AG04450 (cell line): ENCODE results near the gene WDR55. TPM values are rescaled to one million over a fixed set of nuclear protein-coding genes. Genes with fewer than 3 reads are reported as not detected.
"Not testable (repeated sequence)": the region's sequence is repeated elsewhere in the genome, so short reads cannot be mapped to it uniquely, and the experiment has no call there.

Experiments
- CTCF ChIA-PET: fragments of 300-600, 350-600 bp; formaldehyde crosslinking; extraction: SDS; loops from one replicate; lab custom pipeline; 2022; ENCODE audit warnings: antibody characterized with exemption, inconsistent platforms; lab: Charles Lee
- POLR2A ChIA-PET: fragments of 350-600 bp; formaldehyde crosslinking; extraction: SDS; loops from one replicate; lab custom pipeline; 2021; ENCODE audit warnings: antibody characterized with exemption, inconsistent platforms; lab: Yijun Ruan, JAX
- DNase-seq: peaks from one replicate; pipeline ENCODE4 v3.0.0-alpha.2; 2011; ENCODE audit warnings: low read depth, low spot score
- H3K27ac ChIP-seq: one replicate; pipeline ENCODE4 v1.5.1; 2012; ENCODE audit warnings: low read depth, low read length, control low read depth
- H3K27me3 ChIP-seq: one replicate; pipeline ENCODE4 v1.6.0; 2012; ENCODE audit warnings: low read length; ENCODE audit not compliant: control insufficient read depth, insufficient read depth
- H3K4me3 ChIP-seq: 2 replicates; pipeline ENCODE4 v1.5.1; 2011; ENCODE audit warnings: mild to moderate bottlenecking, low read depth, low read length, control low read depth
- H3K9me3 ChIP-seq: 2 replicates; pipeline ENCODE4 v1.5.1; 2012; ENCODE audit warnings: low read length; ENCODE audit not compliant: control insufficient read depth, insufficient read depth
- polyA plus RNA-seq: library from polyadenylated mRNA; depleted of rRNA; stranded (reverse); fragments of >200 nt; gene quantifications from 2 replicates; pipeline ENCODE4 v1.2.3, GENCODE V29; 2011
- TF ChIP-seq, protein P1 (sequence below): IDR thresholded peaks from 2 replicates; pipeline ENCODE4 v1.5.1; 2011; ENCODE audit warnings: low read depth, low read length, control low read depth, inconsistent platforms

Gene WDR55
- polyA plus RNA-seq, 1 experiment = 13.6 TPM

- ChIA-PET CTCF (interaction anchor here (0.8 kb wide), 1 partner anchor 269 kb away, joined by 3 read pairs; no protein-coding TSS in a partner anchor), POLR2A (no interaction called here)
- no peak for DNase-seq
- Histone ChIP-seq H3K9me3 (no peaks in the 10 kb centered on the region), H3K27ac (no peak overlapping the region), H3K27me3 (no peaks in the 10 kb centered on the region), H3K4me3 (no peak overlapping the region)
- TF ChIP-seq, protein P1, sequence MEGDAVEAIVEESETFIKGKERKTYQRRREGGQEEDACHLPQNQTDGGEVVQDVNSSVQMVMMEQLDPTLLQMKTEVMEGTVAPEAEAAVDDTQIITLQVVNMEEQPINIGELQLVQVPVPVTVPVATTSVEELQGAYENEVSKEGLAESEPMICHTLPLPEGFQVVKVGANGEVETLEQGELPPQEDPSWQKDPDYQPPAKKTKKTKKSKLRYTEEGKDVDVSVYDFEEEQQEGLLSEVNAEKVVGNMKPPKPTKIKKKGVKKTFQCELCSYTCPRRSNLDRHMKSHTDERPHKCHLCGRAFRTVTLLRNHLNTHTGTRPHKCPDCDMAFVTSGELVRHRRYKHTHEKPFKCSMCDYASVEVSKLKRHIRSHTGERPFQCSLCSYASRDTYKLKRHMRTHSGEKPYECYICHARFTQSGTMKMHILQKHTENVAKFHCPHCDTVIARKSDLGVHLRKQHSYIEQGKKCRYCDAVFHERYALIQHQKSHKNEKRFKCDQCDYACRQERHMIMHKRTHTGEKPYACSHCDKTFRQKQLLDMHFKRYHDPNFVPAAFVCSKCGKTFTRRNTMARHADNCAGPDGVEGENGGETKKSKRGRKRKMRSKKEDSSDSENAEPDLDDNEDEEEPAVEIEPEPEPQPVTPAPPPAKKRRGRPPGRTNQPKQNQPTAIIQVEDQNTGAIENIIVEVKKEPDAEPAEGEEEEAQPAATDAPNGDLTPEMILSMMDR = no peak
Measured at GRCh38 chr5:140641716-140642115, 23.0 kb upstream of the WDR55 start.

GRCh38 chr5:140642718-140643117 lies 22.0 kb upstream of the WDR55 start:
- Histone ChIP-seq H3K27me3 (no peaks in the 10 kb centered on the region), H3K27ac (no peak overlapping the region), H3K9me3 (no peaks in the 10 kb centered on the region), H3K4me3 (no peak overlapping the region)
- DNase-seq = no peak
- ChIA-PET CTCF (no interaction called here), POLR2A (no interaction called here)
- TF ChIP-seq, protein P1 = no peak

GRCh38 chr5:140647042-140647419 lies 17.7 kb upstream of the WDR55 start:
- ChIA-PET POLR2A (interaction anchor here (0.6 to 2.0 kb wide), 16 partner anchors 8 to 1324 kb away, joined by 3 to 25 read pairs (median 4); partner anchors contain the start of genes ANKHD1, APBB3, EIF4EBP3 and HARS1), CTCF (interaction anchor here (0.5 to 2.0 kb wide), 4 partner anchors 12 to 274 kb away, joined by 4 to 12 read pairs (median 6); partner anchors contain the start of gene EIF4EBP3)
- H3K4me3 ChIP-seq = peak overlapping the region; percentile 93
- H3K27ac ChIP-seq = no peak overlapping the region
- H3K27me3 ChIP-seq = no peaks in the 10 kb centered on the region
- TF ChIP-seq, protein P1 = no peak
- DNase-seq = no peak
- H3K9me3 ChIP-seq = no peaks in the 10 kb centered on the region

DNA sequence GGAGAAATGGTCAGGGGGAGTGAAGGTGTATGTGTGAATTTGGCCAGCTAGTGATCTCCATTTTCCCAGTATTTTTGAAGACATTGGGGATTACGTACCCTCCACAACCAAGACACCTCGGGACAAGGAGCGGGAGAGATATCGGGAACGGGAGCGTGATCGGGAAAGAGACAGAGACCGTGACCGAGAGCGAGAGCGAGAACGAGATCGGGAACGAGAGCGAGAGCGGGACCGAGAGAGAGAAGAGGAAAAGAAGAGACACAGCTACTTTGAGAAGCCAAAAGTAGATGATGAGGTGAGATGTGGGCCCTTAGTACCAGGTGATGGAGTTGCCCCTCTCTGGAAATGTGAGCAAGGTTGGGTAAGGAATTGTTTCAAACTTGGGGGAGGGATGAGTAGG lies 5.8 kb upstream of the WDR55 start:
- Histone ChIP-seq H3K27me3 (no peaks in the 10 kb centered on the region), H3K4me3 (no peak overlapping the region), H3K9me3 (no peaks in the 10 kb centered on the region), H3K27ac (no peak overlapping the region)
- no peak for DNase-seq
- CTCF ChIA-PET = no interaction called here
- TF ChIP-seq, protein P1 = no peak
- POLR2A ChIA-PET = interaction anchor here (0.6 kb wide), 1 partner anchor 11 kb away, joined by 3 read pairs; the partner anchor contains the start of genes IK and NDUFA2

- H3K27ac ChIP-seq, H3K4me3 ChIP-seq, CTCF ChIA-PET, H3K9me3 ChIP-seq, DNase-seq, POLR2A ChIA-PET, H3K27me3 ChIP-seq: not testable (repeated sequence)
Measured at GRCh38 chr5:140660371-140660770, 4.3 kb upstream of the WDR55 start.
